H1 (cell line): ENCODE measurements around the gene SLC30A9. TPM values are rescaled to one million over a fixed set of nuclear protein-coding genes. Genes with fewer than 3 reads are reported as not detected.

Experiments used
- CTCF ChIA-PET: fragments of 300-600 bp; sonication (Branson Sonifier 250); formaldehyde crosslinking; loops from one replicate; lab custom pipeline; 2021; ENCODE audit not compliant: partially characterized antibody; lab: Charles Lee
- POLR2A ChIA-PET: fragments of 300-600 bp; sonication (Branson Sonifier 250); formaldehyde crosslinking; loops from one replicate; lab custom pipeline; 2021; ENCODE audit warnings: inconsistent platforms; ENCODE audit not compliant: partially characterized antibody; lab: Charles Lee
- DNase-seq, 2 experiments: peaks; one replicate each; pipeline versions ENCODE4 v3.0.0 to v3.0.0-alpha.2; 2010 to 2022; ENCODE audit warnings: low spot score in 2 of 2, low read depth in 1 of 2, mixed read lengths in 1 of 2
- FAIRE-seq: peaks from 2 replicates; lab custom pipeline; 2011; peaks lifted over from hg19 to GRCh38; lab: Jason Lieb, UNC
- H2AFZ ChIP-seq: 2 replicates; pipeline ENCODE4 v1.8.1; 2012; ENCODE audit warnings: low read length, inconsistent platforms
- H2AK5ac ChIP-seq: 2 replicates; pipeline ENCODE4 v1.6.1; 2013; ENCODE audit warnings: low read depth, low read length
- H2BK120ac ChIP-seq: replicated peaks from 2 replicates; pipeline ENCODE3; 2013; ENCODE audit warnings: low read depth, low read length, inconsistent platforms
- H2BK12ac ChIP-seq: 2 replicates; pipeline ENCODE4 v1.6.1; 2013; ENCODE audit warnings: low read depth, low read length
- H2BK15ac ChIP-seq: 2 replicates; pipeline ENCODE4 v1.6.1; 2013; ENCODE audit warnings: low read length
- H2BK20ac ChIP-seq: 2 replicates; pipeline ENCODE4 v1.6.1; 2013; ENCODE audit warnings: low read length
- H2BK5ac ChIP-seq: 2 replicates; pipeline ENCODE4 v1.6.1; 2013; ENCODE audit warnings: low read depth, low read length
- H3K14ac ChIP-seq: 2 replicates; pipeline ENCODE4 v1.6.1; 2013; ENCODE audit warnings: inconsistent platforms; ENCODE audit not compliant: insufficient read length
- H3K18ac ChIP-seq: 2 replicates; pipeline ENCODE4 v1.6.1; 2013; ENCODE audit warnings: low read length; ENCODE audit errors: extremely low read depth
- H3K23ac ChIP-seq: 2 replicates; pipeline ENCODE4 v1.6.1; 2013; ENCODE audit warnings: inconsistent platforms; ENCODE audit not compliant: insufficient read length
- H3K23me2 ChIP-seq: 2 replicates; pipeline ENCODE4 v1.6.1; 2013; ENCODE audit warnings: low read depth, low read length
- H3K27ac ChIP-seq: 2 replicates; pipeline ENCODE4 v1.6.1; 2011; ENCODE audit warnings: low read depth, low read length, inconsistent platforms
- H3K27me3 ChIP-seq, 4 experiments: replicated peaks in 1 of 4; 1 replicate in 1 of 4; 2 replicates in 3 of 4; pipeline versions ENCODE4 v1.6.1 to v1.8.1; 2011 to 2013; ENCODE audit warnings: low read length in 3 of 4, mild to moderate bottlenecking in 3 of 4, inconsistent platforms in 2 of 4, mixed read lengths in 2 of 4, moderate library complexity in 1 of 4; ENCODE audit not compliant: control insufficient read depth in 3 of 4, insufficient read depth in 3 of 4; ENCODE audit errors: extremely low read depth in 1 of 4
- H3K36me3 ChIP-seq, 4 experiments: 2 replicates each; pipeline versions ENCODE4 v1.6.1 to v1.8.1; 2011 to 2013; ENCODE audit warnings: mild to moderate bottlenecking in 4 of 4, low read length in 3 of 4, moderate library complexity in 2 of 4, control low read depth in 1 of 4, inconsistent platforms in 1 of 4; ENCODE audit not compliant: insufficient read depth in 4 of 4, control insufficient read depth in 2 of 4
- H3K4ac ChIP-seq: replicated peaks from 2 replicates; pipeline ENCODE3; 2013; ENCODE audit warnings: low read length, low read depth, mixed read lengths, inconsistent platforms; ENCODE audit not compliant: insufficient read length
- H3K4me1 ChIP-seq, 4 experiments: replicated peaks in 1 of 4; 1 replicate in 1 of 4; 2 replicates in 3 of 4; pipeline versions ENCODE4 v1.6.1 to v1.8.1; 2011 to 2013; ENCODE audit warnings: low read length in 3 of 4, inconsistent platforms in 2 of 4, mixed read lengths in 1 of 4; ENCODE audit not compliant: insufficient read depth in 4 of 4, control insufficient read depth in 3 of 4
- H3K4me2 ChIP-seq, 2 experiments: 2 replicates each; pipeline versions ENCODE4 v1.6.1 to v1.8.1; 2011 to 2013; ENCODE audit warnings: low read depth in 2 of 2, low read length in 2 of 2, control low read depth in 1 of 2, inconsistent platforms in 1 of 2, mild to moderate bottlenecking in 1 of 2; ENCODE audit not compliant: insufficient read depth in 1 of 2
- H3K4me3 ChIP-seq, 4 experiments: fragments of 200-600, 300-600 bp in 1 of 4; sonication (generic), shearing (Covaris generic), sonication (Bioruptor Twin) in 1 of 4; 2 replicates each; pipeline versions ENCODE4 v1.5.1 to v1.8.1; 2011 to 2016; ENCODE audit warnings: low read length in 4 of 4, low read depth in 3 of 4, control low read depth in 2 of 4, inconsistent platforms in 2 of 4, mild to moderate bottlenecking in 2 of 4, mixed read lengths in 1 of 4, moderate library complexity in 1 of 4; ENCODE audit not compliant: insufficient read depth in 2 of 4; ENCODE audit errors: extremely low read depth in 1 of 4
- H3K56ac ChIP-seq: replicated peaks from 2 replicates; pipeline ENCODE3; 2013; ENCODE audit warnings: low read depth, mild to moderate bottlenecking, mixed read lengths, low read length, inconsistent platforms; ENCODE audit not compliant: insufficient read length
- H3K79me1 ChIP-seq: 2 replicates; pipeline ENCODE4 v1.6.1; 2013; ENCODE audit warnings: low read depth, low read length, control low read depth
- H3K79me2 ChIP-seq, 2 experiments: 2 replicates each; pipeline versions ENCODE4 v1.6.1 to v1.8.1; 2012 to 2013; ENCODE audit warnings: low read length in 2 of 2, mild to moderate bottlenecking in 2 of 2, inconsistent platforms in 1 of 2; ENCODE audit not compliant: insufficient read depth in 2 of 2, control insufficient read depth in 1 of 2
- H3K9ac ChIP-seq, 4 experiments: replicated peaks in 1 of 4; 1 replicate in 1 of 4; 2 replicates in 3 of 4; pipeline versions ENCODE4 v1.6.1 to v1.8.1; 2011 to 2013; ENCODE audit warnings: low read depth in 3 of 4, low read length in 3 of 4, control low read depth in 2 of 4, mild to moderate bottlenecking in 2 of 4, moderate library complexity in 2 of 4, inconsistent platforms in 1 of 4; ENCODE audit errors: extremely low read depth in 1 of 4
- H3K9me3 ChIP-seq, 2 experiments: 2 replicates each; pipeline versions ENCODE4 v1.6.1 to v1.8.1; 2012 to 2013; ENCODE audit warnings: mild to moderate bottlenecking in 2 of 2, moderate library complexity in 2 of 2, control low read depth in 1 of 2, inconsistent platforms in 1 of 2, low read depth in 1 of 2, low read length in 1 of 2, mixed read lengths in 1 of 2; ENCODE audit not compliant: insufficient read depth in 2 of 2
- H4K20me1 ChIP-seq, 2 experiments: replicated peaks in 1 of 2; 2 replicates each; pipeline versions ENCODE3 to v1.8.1; 2011 to 2013; ENCODE audit warnings: inconsistent platforms in 2 of 2, low read length in 2 of 2, mild to moderate bottlenecking in 1 of 2; ENCODE audit not compliant: insufficient read depth in 2 of 2, control insufficient read depth in 1 of 2
- H4K5ac ChIP-seq: 2 replicates; pipeline ENCODE4 v1.6.1; 2013; ENCODE audit warnings: low read length, low read depth, mixed read lengths, inconsistent platforms; ENCODE audit not compliant: insufficient read length
- H4K8ac ChIP-seq: 2 replicates; pipeline ENCODE4 v1.8.0; 2013; ENCODE audit warnings: mild to moderate bottlenecking, moderate library complexity, low read length, inconsistent platforms; ENCODE audit not compliant: insufficient read depth; ENCODE audit errors: extremely low read depth
- H4K91ac ChIP-seq: replicated peaks from 2 replicates; pipeline ENCODE3; 2013; ENCODE audit warnings: low read length, mixed read lengths, inconsistent platforms; ENCODE audit not compliant: insufficient read length
- RAD21 ChIP-seq, 2 experiments: IDR thresholded peaks in 1 of 2; conservative IDR thresholded peaks in 1 of 2; 2 replicates each; pipeline ENCODE4 v1.6.1; 2011; ENCODE audit warnings: low read depth in 2 of 2, low read length in 2 of 2, improper control_type of control experiment in 1 of 2, inconsistent platforms in 1 of 2, mild to moderate bottlenecking in 1 of 2, moderate library complexity in 1 of 2
- TCF12 ChIP-seq: IDR thresholded peaks from 2 replicates; pipeline ENCODE4 v1.6.1; 2011; ENCODE audit warnings: low read depth, mild to moderate bottlenecking, low read length
- WGBS, 2 experiments: shearing (Covaris generic) in 1 of 2; methylation state at CpG; one replicate each; pipeline versions ENCODE4 v1.1.6 to v1.1.7; 2013 to 2015; ENCODE audit warnings: low lambda C conversion rate in 2 of 2, mixed read lengths in 2 of 2, inconsistent platforms in 1 of 2, low coverage in 1 of 2, missing lambda C conversion rate in 1 of 2; ENCODE audit not compliant: insufficient replicate concordance in 2 of 2, insufficient coverage in 1 of 2, insufficient read length in 1 of 2; ENCODE audit errors: extremely low coverage in 1 of 2, missing lambda C conversion rate in 1 of 2; 5-methylcytosine and 5-hydroxymethylcytosine counted together
- polyA plus RNA-seq, 7 experiments: library from polyadenylated mRNA; depleted of rRNA in 3 of 7; stranded (reverse) in 5 of 7; unstranded in 2 of 7; fragments of >200 nt in 5 of 7; fragments of 200-250 nt in 2 of 7; gene quantifications; 1 replicate in 5 of 7; 2 replicates in 1 of 7; 4 replicates in 1 of 7; pipeline versions ENCODE4 v1.2.1 to v1.2.3, GENCODE V29; 2011 to 2013; ENCODE audit warnings: missing spikeins in 2 of 7, mixed read lengths in 2 of 7
- total RNA-seq: library from RNA; stranded (reverse); fragmentation: NEBNext Ultra II Directional; extraction: Animal tissue kit (Norgen Biotek cat#: 25700); gene quantifications from 2 replicates; pipeline ENCODE4 v1.2.1, GENCODE V29; 2021

The SLC30A9 gene
- total and polyA plus RNA-seq, 2 of the 8 experiments (the other 6 are each of a cell fraction or from before 2014, with no cell fraction given), result 41.2 to 67.2 TPM

DNA sequence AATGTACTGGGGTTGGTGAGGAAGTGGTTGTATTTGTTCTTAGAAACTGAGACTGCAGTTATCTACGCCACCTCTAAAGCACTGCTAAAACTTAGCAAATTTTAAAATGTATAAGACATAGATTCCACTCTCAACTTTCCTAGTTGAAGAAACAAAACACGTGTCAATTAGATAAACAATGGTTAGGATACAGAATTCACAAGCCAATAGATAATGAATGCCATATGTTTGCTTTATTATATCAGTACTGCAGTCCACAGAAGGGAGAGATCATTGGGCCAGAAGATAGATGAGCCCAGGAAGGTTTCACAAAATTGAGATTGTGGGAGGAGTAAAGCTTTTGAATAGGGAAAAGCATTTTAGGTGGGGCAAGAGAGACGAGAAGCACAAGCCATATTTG lies 40.8 kb upstream of the SLC30A9 start:
- POLR2A ChIA-PET, result no interaction called here
- Histone ChIP-seq H3K4me2 (no peak overlapping the region), H3K4ac (no peak overlapping the region), H4K5ac (no peak overlapping the region), H3K56ac (no peak overlapping the region), H3K18ac (no peak overlapping the region), H2BK5ac (no peak overlapping the region), H2BK20ac (no peak overlapping the region), H3K27ac (no peak overlapping the region), H3K14ac (no peak overlapping the region)
- 97% methylated on average over 3 of the region's 3 CpGs; no CpG with 5 or more reads in 1 of the 2 experiments for WGBS, 2 experiments
- TF ChIP-seq TCF12, result no peak
- no peak for TF ChIP-seq RAD21 (IDR thresholded peaks at IDR 0.05 in 1 of 2, conservative IDR thresholded peaks at IDR 0.05 in 1 of 2; ENCODE audit: low read depth in 2 of 2, low read length in 2 of 2)
- TF ChIP-seq, all 59 proteins: peak for 0
- Histone ChIP-seq H3K27me3 (no peaks in the 10 kb centered on the region), H3K23me2 (no peaks in the 10 kb centered on the region), H3K4me1 (no peaks in the 10 kb centered on the region), H2BK15ac (no peak overlapping the region), H4K8ac (no peak overlapping the region), H2BK120ac (no peak overlapping the region), H3K36me3 (peaks cover 8 to 87% (median 34%) of the 10 kb centered on the region in 4 experiments), H4K20me1 (peaks cover 0 to 2% of the 10 kb centered on the region in 2 experiments), H2AK5ac (no peak overlapping the region), H2AFZ (no peak overlapping the region), H3K9ac (no peak overlapping the region), H3K79me2 (no peaks in the 10 kb centered on the region; a peak in 1 of 4 replicates), H2BK12ac (no peak overlapping the region), H3K9me3 (no peaks in the 10 kb centered on the region), H3K79me1 (no peaks in the 10 kb centered on the region), H3K4me3 (no peak overlapping the region), H3K23ac (no peak overlapping the region), H4K91ac (no peak overlapping the region)
- peak; percentile 19 for FAIRE-seq
- CTCF ChIA-PET, result interaction anchor here (1.5 to 1.6 kb wide), 2 partner anchors 8 to 131 kb away, joined by 3 to 4 read pairs; no protein-coding TSS in a partner anchor
- no peak for DNase-seq
